ENCODE results near the gene DNASE1L1.

Gene DNASE1L1

DNA sequence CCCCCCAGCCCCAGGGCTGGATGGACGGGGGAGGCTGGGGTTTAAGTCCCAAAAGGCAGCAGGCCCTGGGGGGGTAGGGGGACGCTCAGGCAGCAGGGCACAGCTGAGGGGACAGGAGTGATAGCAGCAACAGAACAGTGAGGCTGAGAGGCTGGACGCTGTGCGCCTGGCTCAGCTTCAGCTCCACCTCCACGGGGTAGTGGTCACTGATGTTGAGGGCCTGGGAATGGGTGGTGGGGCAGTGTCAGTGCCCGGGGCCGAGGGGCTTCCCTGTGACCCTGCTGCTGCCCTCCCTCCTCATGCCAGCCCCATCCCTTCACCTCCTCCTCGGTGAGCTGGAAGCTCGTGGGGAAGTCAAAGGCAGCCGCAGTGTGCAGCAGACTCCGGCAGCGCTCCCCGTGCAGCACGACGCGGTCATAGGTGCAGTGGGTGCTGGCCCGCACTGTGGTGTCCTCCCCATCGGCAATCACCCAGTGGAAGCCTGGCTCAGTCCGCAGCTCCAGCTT lies 6.4 kb downstream of the DNASE1L1 start:
- H3K4me3 ChIP-seq (ENCODE audit: low read depth, low read length): no peak overlapping the region
- H3K9me3 ChIP-seq (ENCODE audit: control insufficient read depth, insufficient read depth, low read depth, low read length): no peaks in the 10 kb centered on the region
- peaks cover 0 to 44% of the 10 kb centered on the region in 2 experiments; a peak in 1 of 3 replicates for H3K36me3 ChIP-seq (ENCODE audit: control insufficient read depth in 2 of 2, insufficient read depth in 1 of 2, low read length in 2 of 2)
- ChIA-PET POLR2A (interaction anchor here (1.2 to 6.5 kb wide), 3 partner anchors 8 to 55 kb away, joined by 3 to 57 read pairs (median 4); partner anchors contain the start of genes DNASE1L1, PLXNA3 and TAFAZZIN), CTCF (interaction anchor here (1.1 kb wide), 1 partner anchor 29 kb away, joined by 3 read pairs; the partner anchor contains the start of gene FLNA)
- no peaks in the 10 kb centered on the region for H3K4me1 ChIP-seq (ENCODE audit: control insufficient read depth, insufficient read depth, low read length)
- H3K27ac ChIP-seq (ENCODE audit: extremely low read depth, low read depth, low read length): no peak overlapping the region
- TF ChIP-seq EGR2 (tag by site-specific recombination; IDR thresholded peaks at IDR 0.05; ENCODE audit: low read depth) (no peak), ZNF600 (tag by site-specific recombination; IDR thresholded peaks at IDR 0.05) (peak; percentile 36; the same call in 1 of the 2 replicates)

DNA sequence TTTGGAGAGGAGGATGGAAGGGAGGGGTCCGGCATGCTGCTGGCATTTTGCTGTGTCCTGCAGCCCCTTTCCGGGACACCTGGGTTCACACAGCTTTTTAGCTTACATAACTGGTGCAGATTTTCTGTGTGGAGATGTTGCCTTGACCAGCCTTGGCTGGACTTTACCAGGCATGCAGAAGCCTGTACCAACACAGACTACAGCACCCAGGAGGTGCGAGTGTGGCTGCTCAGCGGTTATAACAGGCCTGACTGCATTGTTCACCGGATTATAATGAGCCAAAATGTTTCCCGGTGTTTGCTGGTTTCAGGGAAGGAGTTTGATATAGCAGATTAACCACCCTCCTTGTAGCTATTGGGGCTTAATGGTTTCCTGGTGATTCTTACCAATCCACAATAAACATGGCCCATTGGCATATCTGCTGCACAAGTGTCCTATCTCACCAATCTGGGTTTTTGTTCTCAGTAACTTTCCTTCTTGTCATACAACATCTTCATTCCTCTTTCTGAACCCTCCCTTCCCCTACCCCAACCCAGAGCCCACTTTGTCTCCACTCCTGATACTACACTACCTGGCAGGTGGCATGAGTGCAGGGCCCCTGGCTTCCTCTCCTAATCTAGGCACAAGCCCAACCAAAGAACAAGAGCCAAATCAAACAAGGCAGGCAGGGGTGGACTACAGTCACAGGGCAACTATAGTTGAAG lies 7.0 kb downstream of the DNASE1L1 start:
- Histone ChIP-seq H3K4me3 (ENCODE audit: low read depth, low read length) (no peak overlapping the region), H3K27ac (ENCODE audit: extremely low read depth, low read depth, low read length) (no peak overlapping the region), H3K4me1 (ENCODE audit: control insufficient read depth, insufficient read depth, low read length) (no peaks in the 10 kb centered on the region), H3K36me3 (ENCODE audit: control insufficient read depth in 2 of 2, insufficient read depth in 1 of 2, low read length in 2 of 2) (peaks cover 0 to 44% of the 10 kb centered on the region in 2 experiments; a peak in 1 of 3 replicates), H3K9me3 (ENCODE audit: control insufficient read depth, insufficient read depth, low read depth, low read length) (no peaks in the 10 kb centered on the region)
- TF ChIP-seq, protein P1, sequence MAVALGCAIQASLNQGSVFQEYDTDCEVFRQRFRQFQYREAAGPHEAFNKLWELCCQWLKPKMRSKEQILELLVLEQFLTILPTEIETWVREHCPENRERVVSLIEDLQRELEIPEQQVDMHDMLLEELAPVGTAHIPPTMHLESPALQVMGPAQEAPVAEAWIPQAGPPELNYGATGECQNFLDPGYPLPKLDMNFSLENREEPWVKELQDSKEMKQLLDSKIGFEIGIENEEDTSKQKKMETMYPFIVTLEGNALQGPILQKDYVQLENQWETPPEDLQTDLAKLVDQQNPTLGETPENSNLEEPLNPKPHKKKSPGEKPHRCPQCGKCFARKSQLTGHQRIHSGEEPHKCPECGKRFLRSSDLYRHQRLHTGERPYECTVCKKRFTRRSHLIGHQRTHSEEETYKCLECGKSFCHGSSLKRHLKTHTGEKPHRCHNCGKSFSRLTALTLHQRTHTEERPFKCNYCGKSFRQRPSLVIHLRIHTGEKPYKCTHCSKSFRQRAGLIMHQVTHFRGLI (tag by site-specific recombination; IDR thresholded peaks at IDR 0.05): peak; percentile 85
- no peak for TF ChIP-seq ZNF830 (tag by site-specific recombination; IDR thresholded peaks at IDR 0.05; ENCODE audit: low read depth)
- CTCF ChIA-PET: interaction anchor here (0.7 kb wide), 1 partner anchor 853 kb away, joined by 3 read pairs; no protein-coding TSS in a partner anchor
- POLR2A ChIA-PET: interaction anchor here (0.6 to 6.5 kb wide), 6 partner anchors 8 to 56 kb away, joined by 3 to 57 read pairs (median 4); partner anchors contain the start of genes DNASE1L1, PLXNA3 and TAFAZZIN

DNA sequence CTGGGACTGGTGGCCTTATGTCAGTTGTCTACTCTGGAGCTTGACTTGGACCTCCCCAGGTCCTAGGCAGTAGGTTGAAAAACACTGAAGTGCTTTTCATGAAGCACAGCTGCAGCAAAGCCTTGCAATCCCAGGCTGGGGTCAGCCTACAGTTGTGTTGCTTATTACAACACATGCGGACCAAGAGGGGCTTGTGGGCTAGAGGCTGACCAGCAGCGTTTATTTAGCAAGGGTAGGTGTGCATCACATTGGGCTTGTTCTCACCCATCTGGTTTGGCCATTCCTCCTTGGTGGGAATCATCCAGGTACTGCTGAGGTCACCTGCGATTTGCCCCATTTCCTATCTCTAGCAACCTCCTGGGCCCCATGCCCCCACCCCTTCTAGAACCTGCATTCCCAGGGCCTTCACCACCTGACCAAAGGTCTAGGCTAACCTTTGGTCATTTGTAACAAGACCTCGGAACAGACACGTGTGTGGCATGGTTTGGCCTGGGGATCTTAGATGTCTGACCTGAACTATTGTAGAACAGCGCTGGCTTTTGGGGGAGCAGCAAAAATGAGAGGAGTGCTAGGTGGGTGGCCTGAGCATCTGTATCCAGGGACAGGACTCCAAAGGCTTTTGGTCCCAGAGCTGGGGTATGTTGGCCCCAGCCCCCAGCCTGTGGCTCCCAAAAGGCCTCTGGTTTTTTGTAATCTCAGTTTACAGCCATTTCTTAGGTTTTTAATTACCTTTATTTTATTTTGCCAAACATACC lies 7.8 kb downstream of the DNASE1L1 start:
- ChIA-PET POLR2A (interaction anchor here (0.6 to 6.5 kb wide), 5 partner anchors 9 to 57 kb away, joined by 3 to 57 read pairs (median 4); partner anchors contain the start of genes DNASE1L1, PLXNA3 and TAFAZZIN), CTCF (interaction anchor here (0.5 to 0.7 kb wide), 2 partner anchors 126 to 852 kb away, joined by 3 read pairs; no protein-coding TSS in a partner anchor)
- no peak overlapping the region for H3K27ac ChIP-seq (ENCODE audit: extremely low read depth, low read depth, low read length)
- no peaks in the 10 kb centered on the region for H3K9me3 ChIP-seq (ENCODE audit: control insufficient read depth, insufficient read depth, low read depth, low read length)
- H3K36me3 ChIP-seq (ENCODE audit: control insufficient read depth in 2 of 2, insufficient read depth in 1 of 2, low read length in 2 of 2): peaks cover 0 to 44% of the 10 kb centered on the region in 2 experiments; a peak in 1 of 3 replicates
- H3K4me1 ChIP-seq (ENCODE audit: control insufficient read depth, insufficient read depth, low read length): no peaks in the 10 kb centered on the region
- H3K4me3 ChIP-seq (ENCODE audit: low read depth, low read length): no peak overlapping the region
- TF ChIP-seq ZNF596 (tag by site-specific recombination; IDR thresholded peaks at IDR 0.05): no peak
- no peak for TF ChIP-seq ZNF629 (tag by site-specific recombination; IDR thresholded peaks at IDR 0.05)
- 0 out of 2 replicates have a peak, but pooled peaks have one; percentile 20 for TF ChIP-seq ZNF2 (tag by site-specific recombination; IDR thresholded peaks at IDR 0.05)
- TF ChIP-seq, protein P2, sequence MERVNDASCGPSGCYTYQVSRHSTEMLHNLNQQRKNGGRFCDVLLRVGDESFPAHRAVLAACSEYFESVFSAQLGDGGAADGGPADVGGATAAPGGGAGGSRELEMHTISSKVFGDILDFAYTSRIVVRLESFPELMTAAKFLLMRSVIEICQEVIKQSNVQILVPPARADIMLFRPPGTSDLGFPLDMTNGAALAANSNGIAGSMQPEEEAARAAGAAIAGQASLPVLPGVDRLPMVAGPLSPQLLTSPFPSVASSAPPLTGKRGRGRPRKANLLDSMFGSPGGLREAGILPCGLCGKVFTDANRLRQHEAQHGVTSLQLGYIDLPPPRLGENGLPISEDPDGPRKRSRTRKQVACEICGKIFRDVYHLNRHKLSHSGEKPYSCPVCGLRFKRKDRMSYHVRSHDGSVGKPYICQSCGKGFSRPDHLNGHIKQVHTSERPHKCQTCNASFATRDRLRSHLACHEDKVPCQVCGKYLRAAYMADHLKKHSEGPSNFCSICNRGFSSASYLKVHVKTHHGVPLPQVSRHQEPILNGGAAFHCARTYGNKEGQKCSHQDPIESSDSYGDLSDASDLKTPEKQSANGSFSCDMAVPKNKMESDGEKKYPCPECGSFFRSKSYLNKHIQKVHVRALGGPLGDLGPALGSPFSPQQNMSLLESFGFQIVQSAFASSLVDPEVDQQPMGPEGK (tag by site-specific recombination; IDR thresholded peaks at IDR 0.05): peak; percentile 26; the same call in 1 of the 2 replicates
- 0 out of 2 replicates have a peak, but pooled peaks have one; percentile 11 for TF ChIP-seq ZEB2 (tag by site-specific recombination; IDR thresholded peaks at IDR 0.05)
- no peak for TF ChIP-seq ZNF76 (tag by site-specific recombination; IDR thresholded peaks at IDR 0.05; ENCODE audit: borderline replicate concordance, low read depth)
- no peak for TF ChIP-seq MZF1 (tag by site-specific recombination; IDR thresholded peaks at IDR 0.05; ENCODE audit: borderline replicate concordance)
- TF ChIP-seq, protein P3, sequence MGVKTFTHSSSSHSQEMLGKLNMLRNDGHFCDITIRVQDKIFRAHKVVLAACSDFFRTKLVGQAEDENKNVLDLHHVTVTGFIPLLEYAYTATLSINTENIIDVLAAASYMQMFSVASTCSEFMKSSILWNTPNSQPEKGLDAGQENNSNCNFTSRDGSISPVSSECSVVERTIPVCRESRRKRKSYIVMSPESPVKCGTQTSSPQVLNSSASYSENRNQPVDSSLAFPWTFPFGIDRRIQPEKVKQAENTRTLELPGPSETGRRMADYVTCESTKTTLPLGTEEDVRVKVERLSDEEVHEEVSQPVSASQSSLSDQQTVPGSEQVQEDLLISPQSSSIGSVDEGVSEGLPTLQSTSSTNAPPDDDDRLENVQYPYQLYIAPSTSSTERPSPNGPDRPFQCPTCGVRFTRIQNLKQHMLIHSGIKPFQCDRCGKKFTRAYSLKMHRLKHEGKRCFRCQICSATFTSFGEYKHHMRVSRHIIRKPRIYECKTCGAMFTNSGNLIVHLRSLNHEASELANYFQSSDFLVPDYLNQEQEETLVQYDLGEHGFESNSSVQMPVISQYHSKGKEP (tag by site-specific recombination; IDR thresholded peaks at IDR 0.05): no peak
- TF ChIP-seq, protein P4, sequence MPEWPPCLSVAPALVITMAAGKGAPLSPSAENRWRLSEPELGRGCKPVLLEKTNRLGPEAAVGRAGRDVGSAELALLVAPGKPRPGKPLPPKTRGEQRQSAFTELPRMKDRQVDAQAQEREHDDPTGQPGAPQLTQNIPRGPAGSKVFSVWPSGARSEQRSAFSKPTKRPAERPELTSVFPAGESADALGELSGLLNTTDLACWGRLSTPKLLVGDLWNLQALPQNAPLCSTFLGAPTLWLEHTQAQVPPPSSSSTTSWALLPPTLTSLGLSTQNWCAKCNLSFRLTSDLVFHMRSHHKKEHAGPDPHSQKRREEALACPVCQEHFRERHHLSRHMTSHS (tag by site-specific recombination; IDR thresholded peaks at IDR 0.05): no peak
- TF ChIP-seq ZNF311 (tag by site-specific recombination; IDR thresholded peaks at IDR 0.05; ENCODE audit: borderline replicate concordance): no peak
- no peak for TF ChIP-seq KLF9 (tag by site-specific recombination; IDR thresholded peaks at IDR 0.05; ENCODE audit: low read depth)
- TF ChIP-seq ZBTB21 (tag by site-specific recombination; IDR thresholded peaks at IDR 0.05): no peak
- TF ChIP-seq ZNF423 (tag by site-specific recombination; IDR thresholded peaks at IDR 0.05): no peak
- TF ChIP-seq, protein P5, sequence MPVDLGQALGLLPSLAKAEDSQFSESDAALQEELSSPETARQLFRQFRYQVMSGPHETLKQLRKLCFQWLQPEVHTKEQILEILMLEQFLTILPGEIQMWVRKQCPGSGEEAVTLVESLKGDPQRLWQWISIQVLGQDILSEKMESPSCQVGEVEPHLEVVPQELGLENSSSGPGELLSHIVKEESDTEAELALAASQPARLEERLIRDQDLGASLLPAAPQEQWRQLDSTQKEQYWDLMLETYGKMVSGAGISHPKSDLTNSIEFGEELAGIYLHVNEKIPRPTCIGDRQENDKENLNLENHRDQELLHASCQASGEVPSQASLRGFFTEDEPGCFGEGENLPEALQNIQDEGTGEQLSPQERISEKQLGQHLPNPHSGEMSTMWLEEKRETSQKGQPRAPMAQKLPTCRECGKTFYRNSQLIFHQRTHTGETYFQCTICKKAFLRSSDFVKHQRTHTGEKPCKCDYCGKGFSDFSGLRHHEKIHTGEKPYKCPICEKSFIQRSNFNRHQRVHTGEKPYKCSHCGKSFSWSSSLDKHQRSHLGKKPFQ (tag by site-specific recombination; IDR thresholded peaks at IDR 0.05): peak; percentile 82; the same call in 1 of the 2 replicates

Measured in HEK293 (cell line).